Measurements from ENCODE around the gene TEN1.

DNA sequence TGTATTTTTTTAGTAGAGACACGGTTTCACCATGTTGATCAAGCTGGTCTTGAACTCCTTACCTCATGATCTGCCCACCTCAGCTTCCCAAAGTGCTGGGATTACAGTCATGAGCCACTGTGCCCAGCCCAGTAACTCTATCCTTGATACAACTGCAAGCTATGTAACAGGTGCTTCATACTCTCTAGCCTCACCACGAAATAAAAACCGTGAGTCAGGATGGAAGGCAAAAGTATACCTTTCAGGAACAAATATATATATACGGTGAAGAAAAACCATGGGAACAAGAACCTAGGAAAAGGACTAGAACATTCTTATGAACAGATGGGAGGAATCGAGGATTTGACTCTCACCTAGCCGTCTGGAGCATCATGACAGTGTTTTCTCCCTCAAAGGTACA lies 28.6 kb upstream of the TEN1 start:
- TF ChIP-seq, protein P1, sequence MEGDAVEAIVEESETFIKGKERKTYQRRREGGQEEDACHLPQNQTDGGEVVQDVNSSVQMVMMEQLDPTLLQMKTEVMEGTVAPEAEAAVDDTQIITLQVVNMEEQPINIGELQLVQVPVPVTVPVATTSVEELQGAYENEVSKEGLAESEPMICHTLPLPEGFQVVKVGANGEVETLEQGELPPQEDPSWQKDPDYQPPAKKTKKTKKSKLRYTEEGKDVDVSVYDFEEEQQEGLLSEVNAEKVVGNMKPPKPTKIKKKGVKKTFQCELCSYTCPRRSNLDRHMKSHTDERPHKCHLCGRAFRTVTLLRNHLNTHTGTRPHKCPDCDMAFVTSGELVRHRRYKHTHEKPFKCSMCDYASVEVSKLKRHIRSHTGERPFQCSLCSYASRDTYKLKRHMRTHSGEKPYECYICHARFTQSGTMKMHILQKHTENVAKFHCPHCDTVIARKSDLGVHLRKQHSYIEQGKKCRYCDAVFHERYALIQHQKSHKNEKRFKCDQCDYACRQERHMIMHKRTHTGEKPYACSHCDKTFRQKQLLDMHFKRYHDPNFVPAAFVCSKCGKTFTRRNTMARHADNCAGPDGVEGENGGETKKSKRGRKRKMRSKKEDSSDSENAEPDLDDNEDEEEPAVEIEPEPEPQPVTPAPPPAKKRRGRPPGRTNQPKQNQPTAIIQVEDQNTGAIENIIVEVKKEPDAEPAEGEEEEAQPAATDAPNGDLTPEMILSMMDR (IDR thresholded peaks at IDR 0.05; ENCODE audit: insufficient read depth, low read length, poor library complexity, severe bottlenecking), result no peak
- TF ChIP-seq EZH2phosphoT487 (conservative IDR thresholded peaks at IDR 0.05; ENCODE audit: low read length), result no peak

Data from SU-DHL-6 (cell line).